ENCODE measurements around the gene C17orf114.
A peak's percentile ranks its signal among the peaks of the same experiment; 100 is the strongest.

Gene C17orf114

DNA sequence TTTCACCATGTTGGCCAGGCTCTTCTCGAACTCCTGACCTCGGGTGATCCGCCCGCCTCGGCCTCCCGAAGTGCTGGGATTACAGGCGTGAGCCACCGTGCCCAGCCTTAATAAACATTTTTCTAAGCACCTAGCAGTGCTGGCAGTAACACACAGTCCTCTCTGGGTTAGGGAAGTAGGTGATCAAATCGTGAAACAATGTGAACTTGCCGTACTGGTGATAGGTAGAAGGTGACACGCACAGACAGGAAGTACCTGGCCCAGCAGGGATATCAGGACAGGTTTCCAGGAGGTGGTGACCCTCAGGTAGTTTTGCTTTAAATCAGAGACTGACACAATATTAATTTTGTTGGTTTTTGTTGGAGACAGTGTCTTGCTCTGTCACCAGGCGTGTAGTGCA is 9.3 kb upstream of the C17orf114 start:
- peak overlapping the region; percentile 76 for H3K27ac ChIP-seq (replicated peaks)
- intact Hi-C loops (cut with micrococcal nuclease) = no loop called here
- H3K36me3 ChIP-seq = peaks cover 35% of the 10 kb centered on the region
- TF ChIP-seq, protein P1, sequence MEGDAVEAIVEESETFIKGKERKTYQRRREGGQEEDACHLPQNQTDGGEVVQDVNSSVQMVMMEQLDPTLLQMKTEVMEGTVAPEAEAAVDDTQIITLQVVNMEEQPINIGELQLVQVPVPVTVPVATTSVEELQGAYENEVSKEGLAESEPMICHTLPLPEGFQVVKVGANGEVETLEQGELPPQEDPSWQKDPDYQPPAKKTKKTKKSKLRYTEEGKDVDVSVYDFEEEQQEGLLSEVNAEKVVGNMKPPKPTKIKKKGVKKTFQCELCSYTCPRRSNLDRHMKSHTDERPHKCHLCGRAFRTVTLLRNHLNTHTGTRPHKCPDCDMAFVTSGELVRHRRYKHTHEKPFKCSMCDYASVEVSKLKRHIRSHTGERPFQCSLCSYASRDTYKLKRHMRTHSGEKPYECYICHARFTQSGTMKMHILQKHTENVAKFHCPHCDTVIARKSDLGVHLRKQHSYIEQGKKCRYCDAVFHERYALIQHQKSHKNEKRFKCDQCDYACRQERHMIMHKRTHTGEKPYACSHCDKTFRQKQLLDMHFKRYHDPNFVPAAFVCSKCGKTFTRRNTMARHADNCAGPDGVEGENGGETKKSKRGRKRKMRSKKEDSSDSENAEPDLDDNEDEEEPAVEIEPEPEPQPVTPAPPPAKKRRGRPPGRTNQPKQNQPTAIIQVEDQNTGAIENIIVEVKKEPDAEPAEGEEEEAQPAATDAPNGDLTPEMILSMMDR (IDR thresholded peaks at IDR 0.05; ENCODE audit: borderline replicate concordance) = no peak
- H3K4me3 ChIP-seq = no peak overlapping the region
- H3K4me1 ChIP-seq = peaks cover 49% of the 10 kb centered on the region
- H3K27me3 ChIP-seq (ENCODE audit: low read depth) = no peaks in the 10 kb centered on the region
- DNase-seq = no peak
- no peaks in the 10 kb centered on the region for H3K9me3 ChIP-seq (replicated peaks)

DNA sequence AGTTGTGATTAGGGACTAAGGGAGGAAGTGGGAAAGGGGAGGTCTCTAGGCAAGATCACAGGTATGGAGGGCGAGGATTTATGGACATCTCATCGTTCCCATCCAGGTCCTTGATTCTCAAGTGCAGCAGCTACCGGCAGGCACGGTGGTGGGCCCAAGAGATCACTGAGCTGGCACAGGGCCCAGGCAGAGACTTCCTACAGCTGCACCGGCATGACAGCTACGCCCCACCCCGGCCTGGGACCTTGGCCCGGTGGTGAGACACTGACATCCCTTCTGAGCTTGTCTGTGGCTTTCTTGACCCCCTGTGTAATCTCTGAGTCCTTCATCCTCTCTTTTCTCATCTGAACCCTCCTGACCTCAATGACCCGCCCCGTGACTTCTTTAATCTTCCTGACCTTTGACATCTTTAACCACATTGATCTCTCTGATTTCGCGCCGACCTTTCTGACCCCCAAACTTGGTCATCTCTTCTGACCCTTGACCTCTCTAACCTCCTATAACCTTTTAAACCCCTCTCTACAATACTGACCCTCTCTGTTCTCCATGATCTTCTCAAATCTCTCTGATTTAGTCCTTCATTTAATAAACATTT is 8.7 kb upstream of the C17orf114 start:
- Histone ChIP-seq H3K4me1 (peaks cover 56% of the 10 kb centered on the region), H3K9me3 (replicated peaks) (no peaks in the 10 kb centered on the region), H3K27me3 (ENCODE audit: low read depth) (no peaks in the 10 kb centered on the region), H3K36me3 (peaks cover 28% of the 10 kb centered on the region), H3K27ac (replicated peaks) (peak overlapping the region; percentile 76), H3K4me3 (no peak overlapping the region)
- DNase-seq = peak; percentile 44
- intact Hi-C loops (cut with micrococcal nuclease) = no loop called here
- TF ChIP-seq, protein P1 (IDR thresholded peaks at IDR 0.05; ENCODE audit: borderline replicate concordance) = no peak

DNA sequence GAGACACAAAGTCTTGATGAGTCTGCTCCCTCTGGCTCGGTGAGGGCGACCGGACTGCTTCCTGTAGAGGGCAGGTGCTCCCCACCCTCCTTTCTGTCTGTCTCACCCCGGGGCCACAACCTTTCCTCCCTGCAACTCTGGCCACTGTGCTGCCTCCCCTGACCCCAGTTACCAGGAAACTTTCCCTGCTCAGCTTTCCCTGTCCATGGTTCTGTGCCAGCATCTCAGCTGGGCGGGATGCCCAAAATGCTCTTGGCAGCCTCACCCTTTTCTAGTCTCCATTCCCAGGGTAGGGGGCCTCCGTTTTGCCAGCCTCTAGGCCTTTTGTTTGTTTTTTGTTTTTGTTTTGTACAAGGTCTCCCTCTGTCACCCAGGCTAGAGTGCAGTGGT is 6.2 kb upstream of the C17orf114 start:
- peaks cover 56% of the 10 kb centered on the region for H3K4me1 ChIP-seq
- intact Hi-C loops (cut with micrococcal nuclease) = no loop called here
- H3K4me3 ChIP-seq = peak overlapping the region; percentile 88
- TF ChIP-seq, protein P1 (IDR thresholded peaks at IDR 0.05; ENCODE audit: borderline replicate concordance) = no peak
- peaks cover 14% of the 10 kb centered on the region for H3K36me3 ChIP-seq
- H3K9me3 ChIP-seq (replicated peaks) = no peaks in the 10 kb centered on the region
- H3K27me3 ChIP-seq (ENCODE audit: low read depth) = no peaks in the 10 kb centered on the region
- peak; percentile 70 for DNase-seq
- peak overlapping the region; percentile 88 for H3K27ac ChIP-seq (replicated peaks)

DNA sequence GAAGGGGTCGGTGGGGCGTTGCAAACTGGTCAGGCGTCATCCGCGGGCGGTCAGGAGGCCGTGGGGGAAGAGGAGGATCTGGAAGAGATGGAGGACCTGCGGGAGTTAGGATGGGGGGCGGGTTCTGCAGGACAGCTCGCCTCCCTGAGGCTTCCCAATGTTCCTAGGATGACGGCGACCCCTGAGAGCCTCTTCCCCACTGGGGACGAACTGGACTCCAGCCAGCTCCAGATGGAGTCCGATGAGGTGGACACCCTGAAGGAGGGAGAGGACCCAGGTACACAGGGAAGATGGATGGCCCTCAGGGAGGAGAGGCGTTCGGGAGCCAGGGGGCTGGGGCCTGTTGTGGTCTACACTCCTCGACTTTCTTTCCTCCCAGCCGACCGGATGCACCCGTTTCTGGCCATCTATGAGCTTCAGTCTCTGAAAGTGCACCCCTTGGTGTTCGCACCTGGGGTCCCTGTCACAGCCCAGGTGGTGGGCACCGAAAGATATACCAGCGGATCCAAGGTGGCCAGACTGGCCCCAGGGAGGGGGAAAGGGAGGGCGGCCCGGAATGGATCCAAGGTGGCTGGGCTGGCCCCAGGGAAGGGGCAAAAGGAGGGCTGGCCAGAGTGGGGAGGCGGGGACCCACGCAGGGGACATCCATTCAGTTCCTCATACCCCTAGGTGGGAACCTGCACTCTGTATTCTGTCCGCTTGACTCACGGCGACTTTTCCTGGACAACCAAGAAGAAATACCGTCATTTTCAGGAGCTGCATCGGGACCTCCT is 5.7 kb upstream of the C17orf114 start:
- peak overlapping the region; percentile 88 for H3K27ac ChIP-seq (replicated peaks)
- no peaks in the 10 kb centered on the region for H3K9me3 ChIP-seq (replicated peaks)
- TF ChIP-seq, protein P1 (IDR thresholded peaks at IDR 0.05; ENCODE audit: borderline replicate concordance) = no peak
- peaks cover 53% of the 10 kb centered on the region for H3K4me1 ChIP-seq
- peak overlapping the region; percentile 88 for H3K4me3 ChIP-seq
- intact Hi-C loops (cut with micrococcal nuclease) = no loop called here
- peaks cover 14% of the 10 kb centered on the region for H3K36me3 ChIP-seq
- DNase-seq = no peak
- H3K27me3 ChIP-seq (ENCODE audit: low read depth) = no peaks in the 10 kb centered on the region

DNA sequence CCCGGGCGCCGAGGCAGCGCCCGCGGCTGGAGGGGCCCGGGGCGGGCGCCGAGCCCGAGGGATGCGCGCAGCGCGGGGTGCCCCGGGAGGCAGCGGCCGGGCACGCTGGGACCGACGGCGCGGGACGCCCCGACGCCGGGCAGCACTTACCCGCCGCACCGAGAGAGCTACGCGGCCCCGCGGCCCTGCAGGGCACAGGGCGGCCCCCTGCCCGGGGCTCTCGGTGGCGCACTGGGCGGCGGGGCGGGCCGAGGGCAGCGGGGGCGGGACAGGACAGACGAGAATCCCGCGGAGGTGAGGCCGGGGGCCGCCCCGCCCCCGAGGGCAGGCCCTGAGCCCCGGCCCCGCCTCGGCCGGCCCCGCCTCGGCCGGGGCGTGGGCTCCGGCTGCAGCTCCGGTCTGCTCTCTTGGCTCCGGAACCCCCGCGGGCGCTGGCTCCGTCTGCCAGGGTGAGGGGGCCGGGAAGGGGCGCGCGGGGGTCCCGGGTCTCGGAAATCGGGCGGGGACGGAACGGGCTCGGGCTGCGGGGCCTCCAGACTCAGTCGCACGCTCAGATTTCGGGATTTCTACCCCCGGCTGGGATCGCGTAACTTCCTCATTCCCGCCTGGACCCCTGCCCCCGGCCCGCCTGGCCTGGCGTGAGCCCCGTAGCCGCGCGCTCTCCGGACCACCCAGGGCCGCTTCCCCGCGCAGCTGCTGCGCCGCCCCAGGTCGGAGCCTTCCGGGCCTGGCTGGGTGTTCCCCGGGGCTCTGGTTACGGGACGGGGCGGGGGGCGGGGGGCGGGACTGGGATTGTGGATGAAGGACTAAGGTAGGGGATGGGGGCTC is 4.9 kb upstream of the C17orf114 start, which contains the start of gene PLD2:
PLD2 (plus strand) TSS at position 376 of the 828 bp plus-strand sequence. CDS start 621 bp downstream, outside the sequence.
- peak; percentile 90 for DNase-seq
- Histone ChIP-seq H3K27me3 (ENCODE audit: low read depth) (no peaks in the 10 kb centered on the region), H3K4me1 (peaks cover 46% of the 10 kb centered on the region), H3K9me3 (replicated peaks) (no peaks in the 10 kb centered on the region), H3K27ac (replicated peaks) (peak within 1 kb of the TSS; percentile 88), H3K4me3 (peak within 1 kb of the TSS; percentile 88), H3K36me3 (peaks cover 14% of the 10 kb centered on the region)
- TF ChIP-seq, protein P1 (IDR thresholded peaks at IDR 0.05; ENCODE audit: borderline replicate concordance) = no peak
- intact Hi-C loops (cut with micrococcal nuclease) = no loop called here
